Right lobe of liver (tissue), 6 donors: ENCODE results near the gene C3AR1. TPM values are rescaled to one million over a fixed set of nuclear protein-coding genes. Genes with fewer than 3 reads are reported as not detected.

Experiments
- ATAC-seq, 4 donors: fragments of 200-7000 bp; cut with Tn5 transposase; one replicate each; pipeline ENCODE4 v1.9.1; 2020; ENCODE audit warnings: mild to moderate bottlenecking in 4 of 4, moderate library complexity in 4 of 4
- DNase-seq, 3 donors: peaks; one replicate each; pipeline ENCODE4 v3.0.0-alpha.2; 2020
- H3K27ac ChIP-seq, 3 donors: fragments of 200-600 bp; one replicate each; pipeline ENCODE4 v1.8.0; 2022
- H3K27me3 ChIP-seq, 2 donors: fragments of 200-600 bp; one replicate each; pipeline ENCODE4 v1.8.0; 2022
- H3K36me3 ChIP-seq, 4 donors: fragments of 200-600 bp; sonication (generic) in 1 of 4; one replicate each; pipeline versions ENCODE4 v1.5.1 to v1.8.0; 2017 to 2022; ENCODE audit warnings: control low read depth in 1 of 4
- H3K4me1 ChIP-seq, 4 donors: fragments of 200-600 bp; sonication (generic) in 1 of 4; one replicate each; pipeline versions ENCODE4 v1.5.1 to v1.8.0; 2017 to 2022; ENCODE audit warnings: control low read depth in 1 of 4
- H3K4me3 ChIP-seq, 3 donors: fragments of 200-600 bp; one replicate each; pipeline ENCODE4 v1.8.0; 2022
- H3K9me3 ChIP-seq, 4 donors: fragments of 200-600 bp; sonication (generic) in 1 of 4; one replicate each; pipeline versions ENCODE4 v1.5.1 to v1.8.0; 2017 to 2022; ENCODE audit warnings: control low read depth in 1 of 4
- POLR2A ChIP-seq: fragments of 450-650 bp; IDR thresholded peaks from one replicate; pipeline ENCODE4 v1.6.1; 2017; ENCODE audit warnings: antibody characterized with exemption, mild to moderate bottlenecking
- WGBS: methylation state at CpG from one replicate; pipeline ENCODE4 v1.1.6; 2018; ENCODE audit warnings: low coverage, low lambda C conversion rate; ENCODE audit not compliant: insufficient coverage; ENCODE audit errors: missing lambda C conversion rate; 5-methylcytosine and 5-hydroxymethylcytosine counted together
- intact Hi-C, 2 donors: fragments of 100-400 bp; cut with DNase I; formaldehyde crosslinking; loops; one replicate each; pipeline versions ENCODE4 v1.11.2 to v1.14.1; 2022
- total RNA-seq, 6 experiments: library from RNA; depleted of rRNA in 2 of 6; stranded (reverse); fragments of >200 nt in 2 of 6; fragmentation: NEBNext Ultra II Directional in 3 of 6; extraction: Animal tissue kit (Norgen Biotek cat#: 25700) in 3 of 6; gene quantifications; one replicate each; pipeline versions ENCODE4 v1.1.0 to v1.2.4, GENCODE V29; 2016 to 2023
- TF ChIP-seq, protein P1 (sequence below), 4 donors: fragments of 200-600 bp in 3 of 4; fragments of 450-650 bp in 1 of 4; IDR thresholded peaks; one replicate each; pipeline versions ENCODE4 v1.5.1 to v1.8.0; 2016 to 2022; ENCODE audit warnings: antibody characterized with exemption in 4 of 4, mild to moderate bottlenecking in 2 of 4
- donor health status: DM: no; HTN: yes; CAD: no.
- donor health status: DM: no; HTN: no; CAD: no.
- donor health status: DM: no; HTN: no; CAD: no.
- donor health status: DM: no; HTN: yes; CAD: no.
- donor health status: DM: no; HTN: yes; CAD: no.

Gene C3AR1
- total RNA-seq, 6 experiments from 2014 or later = 2.0 to 11.9 (median 3.8) TPM

DNA sequence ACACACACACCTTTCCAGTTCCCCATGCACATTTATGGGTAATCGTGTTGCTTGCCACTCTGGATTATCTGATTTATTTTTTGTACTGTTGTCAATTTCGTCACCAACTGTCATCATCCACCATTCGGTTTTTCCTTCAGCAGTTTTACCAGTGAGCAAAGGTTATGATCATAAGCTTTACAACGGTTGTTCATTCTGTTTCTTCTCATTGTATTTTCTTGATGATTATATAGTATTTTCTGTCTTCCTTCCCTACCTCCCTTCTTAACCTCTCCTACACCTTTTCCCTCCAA lies 16.6 kb upstream of the C3AR1 start:
- TF ChIP-seq POLR2A = no peak
- TF ChIP-seq, protein P1, sequence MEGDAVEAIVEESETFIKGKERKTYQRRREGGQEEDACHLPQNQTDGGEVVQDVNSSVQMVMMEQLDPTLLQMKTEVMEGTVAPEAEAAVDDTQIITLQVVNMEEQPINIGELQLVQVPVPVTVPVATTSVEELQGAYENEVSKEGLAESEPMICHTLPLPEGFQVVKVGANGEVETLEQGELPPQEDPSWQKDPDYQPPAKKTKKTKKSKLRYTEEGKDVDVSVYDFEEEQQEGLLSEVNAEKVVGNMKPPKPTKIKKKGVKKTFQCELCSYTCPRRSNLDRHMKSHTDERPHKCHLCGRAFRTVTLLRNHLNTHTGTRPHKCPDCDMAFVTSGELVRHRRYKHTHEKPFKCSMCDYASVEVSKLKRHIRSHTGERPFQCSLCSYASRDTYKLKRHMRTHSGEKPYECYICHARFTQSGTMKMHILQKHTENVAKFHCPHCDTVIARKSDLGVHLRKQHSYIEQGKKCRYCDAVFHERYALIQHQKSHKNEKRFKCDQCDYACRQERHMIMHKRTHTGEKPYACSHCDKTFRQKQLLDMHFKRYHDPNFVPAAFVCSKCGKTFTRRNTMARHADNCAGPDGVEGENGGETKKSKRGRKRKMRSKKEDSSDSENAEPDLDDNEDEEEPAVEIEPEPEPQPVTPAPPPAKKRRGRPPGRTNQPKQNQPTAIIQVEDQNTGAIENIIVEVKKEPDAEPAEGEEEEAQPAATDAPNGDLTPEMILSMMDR (IDR thresholded peaks at IDR 0.05) = no peak
- peak overlapping the region in 1 of 3 donors; percentile 24 for H3K27ac ChIP-seq
- H3K36me3 ChIP-seq = no peaks in the 10 kb centered on the region
- intact Hi-C loops = loop anchor here in 1 of 2 donors (10.0 kb wide), 1 partner anchor 48 kb away; the partner anchor contains the start of gene FOXJ2
- H3K4me1 ChIP-seq = peaks cover 0 to 24% (median 6%) of the 10 kb centered on the region in 4 donors
- H3K9me3 ChIP-seq = no peaks in the 10 kb centered on the region
- H3K4me3 ChIP-seq = peak overlapping the region; percentile 81 to 95 (median 94)
- DNase-seq (no peak), ATAC-seq (no peak)
- no peaks in the 10 kb centered on the region for H3K27me3 ChIP-seq
- under 1% methylated on average over 4 of the region's 4 CpGs for WGBS

GRCh38 chr12:8081251-8081920 lies 15.2 kb upstream of the C3AR1 start:
- Histone ChIP-seq H3K4me3 (peak overlapping the region; percentile 81 to 95 (median 94)), H3K4me1 (peaks cover 0 to 19% (median 4%) of the 10 kb centered on the region in 4 donors), H3K27ac (peak overlapping the region; percentile 89 to 94 (median 91)), H3K27me3 (no peaks in the 10 kb centered on the region), H3K36me3 (no peaks in the 10 kb centered on the region), H3K9me3 (no peaks in the 10 kb centered on the region)
- ATAC-seq (peak; percentile 33 to 65 (median 38)), DNase-seq (no peak)
- intact Hi-C loops = loop anchor here in 1 of 2 donors (10.0 kb wide), 1 partner anchor 47 kb away; the partner anchor contains the start of gene FOXJ2
- WGBS = 2% methylated on average over 14 of the region's 15 CpGs
- TF ChIP-seq, protein P1 (IDR thresholded peaks at IDR 0.05) = no peak
- TF ChIP-seq POLR2A = no peak

GRCh38 chr12:8080120-8080519 lies 14.0 kb upstream of the C3AR1 start:
- H3K27me3 ChIP-seq = no peaks in the 10 kb centered on the region
- H3K36me3 ChIP-seq = no peaks in the 10 kb centered on the region
- no peak overlapping the region for H3K4me3 ChIP-seq
- intact Hi-C loops = loop anchor here in 1 of 2 donors (10.0 kb wide), 1 partner anchor 45 kb away; the partner anchor contains the start of gene FOXJ2
- H3K9me3 ChIP-seq = no peaks in the 10 kb centered on the region
- ATAC-seq = no peak
- H3K27ac ChIP-seq = no peak overlapping the region
- TF ChIP-seq POLR2A = no peak
- TF ChIP-seq, protein P1 (IDR thresholded peaks at IDR 0.05) = no peak
- no peak for DNase-seq
- peaks cover 0 to 19% (median 4%) of the 10 kb centered on the region in 4 donors for H3K4me1 ChIP-seq

GRCh38 chr12:8078916-8079315 lies 12.8 kb upstream of the C3AR1 start:
- WGBS = 68% methylated on average over 2 of the region's 2 CpGs
- Histone ChIP-seq H3K4me3 (no peak overlapping the region), H3K9me3 (no peaks in the 10 kb centered on the region), H3K4me1 (peaks cover 0 to 12% (median 4%) of the 10 kb centered on the region in 4 donors), H3K27me3 (no peaks in the 10 kb centered on the region), H3K27ac (no peak overlapping the region), H3K36me3 (no peaks in the 10 kb centered on the region)
- intact Hi-C loops = no loop called here
- no peak for TF ChIP-seq POLR2A
- TF ChIP-seq, protein P1 (IDR thresholded peaks at IDR 0.05) = no peak
- DNase-seq (no peak), ATAC-seq (no peak)
